ENCODE results near the gene COA4. TPM values are rescaled to one million over a fixed set of nuclear protein-coding genes. Genes with fewer than 3 reads are reported as not detected.

The COA4 gene
- 155 TPM for total RNA-seq (2021; ENCODE audit: unreplicated experiment)
- 196 TPM for polyA plus RNA-seq (2012; ENCODE audit: insufficient read length)
- Bru-seq, nascent RNA: percentile 96 among the genes with signal in this experiment
- percentile 94 among the genes with signal in this experiment for BruChase-seq, experiment 1, labeled RNA remaining after a 2-hour chase
- BruChase-seq, experiment 2, labeled RNA remaining after a 6-hour chase: percentile 96 among the genes with signal in this experiment
- long read RNA-seq, transcript COA4-201 (2 exons, 960 nt): major isoform, 53 of 101 reads
- long read RNA-seq, partial matches to known transcripts: 0 of 101 reads
- long read RNA-seq, other reads (novel, unspliced or antisense): 45 of 101 reads

DNA sequence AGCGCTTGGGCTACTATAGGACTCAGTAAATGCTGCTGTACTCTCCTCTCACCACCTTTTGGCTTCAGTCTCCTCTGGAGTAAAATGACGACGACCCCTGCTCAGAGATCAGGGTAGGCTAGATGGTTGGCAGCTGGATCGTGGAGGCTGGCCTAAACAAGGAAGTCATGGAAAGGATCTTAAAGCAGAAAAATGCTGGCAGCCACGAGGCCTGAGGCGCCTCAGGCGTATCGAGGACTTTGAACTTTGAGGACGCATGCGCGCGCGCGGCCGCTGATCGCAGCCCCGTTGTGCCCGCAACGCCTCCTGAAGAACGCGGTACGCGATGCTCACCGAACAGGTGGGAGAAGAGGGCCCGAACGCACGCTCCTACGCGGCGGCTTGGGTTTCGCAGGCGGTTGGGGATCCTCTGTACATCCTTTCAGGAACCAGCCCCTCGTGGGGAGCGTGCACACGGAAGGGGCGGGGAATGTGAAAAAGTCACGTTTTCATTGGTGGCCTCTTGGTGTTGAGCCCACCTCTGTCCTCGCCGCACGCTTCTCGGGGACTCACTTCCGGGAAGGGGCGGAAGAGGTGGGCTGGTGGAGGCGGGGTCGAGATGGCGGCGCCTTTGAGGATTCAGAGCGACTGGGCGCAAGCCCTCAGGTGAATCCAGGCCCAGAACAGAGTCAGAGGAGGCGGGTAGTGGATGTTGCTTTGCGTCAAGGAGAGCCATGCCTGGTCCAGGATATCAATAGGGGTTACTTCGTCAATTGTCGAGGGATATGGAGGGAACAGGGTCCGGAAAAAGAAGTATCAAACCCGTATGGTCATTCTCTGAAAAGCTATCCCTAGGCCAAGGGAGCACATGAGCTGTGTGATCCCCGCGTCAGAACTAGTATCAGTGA, at the start of gene COA4, which contains the start of gene PAAF1:
Gene COA4 (minus strand): TSS at position 423 of the 887 bp plus-strand sequence. CDS start 3,468 bp downstream, outside the sequence.
Gene PAAF1 (plus strand): TSS at position 576 of the 887 bp plus-strand sequence. CDS start 23 bp downstream, at position 599.
- in situ Hi-C loops (cut with HindIII; ENCODE audit: low pct_unique_long_range_greater_than_20kb, low sequenced_read_pairs) (no loop called here), intact Hi-C loops (cut with micrococcal nuclease; ENCODE audit: unreplicated experiment) (no loop called here)
- ATAC-seq (peak; percentile 99), DNase-seq (ENCODE audit: low read depth, low spot score) (peak; percentile 91)
- no TSS peak for BruUV-seq (replicated peaks)
- POLR2A ChIA-PET: no interaction called here
- Histone ChIP-seq H3K4me1 (ENCODE audit: control insufficient read depth, insufficient read depth, low read length) (peaks cover 12% of the 10 kb centered on the region), H3K27me3 (ENCODE audit: control insufficient read depth, insufficient read depth, low read length) (no peaks in the 10 kb centered on the region), H3K36me3 (ENCODE audit: control insufficient read depth, insufficient read depth, low read length) (peaks cover 11% of the 10 kb centered on the region), H3K4me3 (ENCODE audit: low read depth in 2 of 2, low read length in 2 of 2) (peak within 1 kb of the TSS; percentile 84 to 88), H3K27ac (ENCODE audit: low read length) (peak within 1 kb of the TSS; percentile 100), H3K9me3 (ENCODE audit: control insufficient read depth, insufficient read depth, low read depth, low read length) (no peaks in the 10 kb centered on the region)
- CTCF ChIA-PET: no interaction called here
- TF ChIP-seq POLR2AphosphoS5 (IDR thresholded peaks at IDR 0.05; ENCODE audit: low read depth, low read length) (peak; percentile 97), SIN3A (IDR thresholded peaks at IDR 0.05; ENCODE audit: borderline replicate concordance, insufficient read depth, low read depth, low read length) (peak; percentile 88), TCF7L2 (IDR thresholded peaks at IDR 0.05; ENCODE audit: low read depth, low read length) (peak; percentile 100)
- TF ChIP-seq, protein P1, sequence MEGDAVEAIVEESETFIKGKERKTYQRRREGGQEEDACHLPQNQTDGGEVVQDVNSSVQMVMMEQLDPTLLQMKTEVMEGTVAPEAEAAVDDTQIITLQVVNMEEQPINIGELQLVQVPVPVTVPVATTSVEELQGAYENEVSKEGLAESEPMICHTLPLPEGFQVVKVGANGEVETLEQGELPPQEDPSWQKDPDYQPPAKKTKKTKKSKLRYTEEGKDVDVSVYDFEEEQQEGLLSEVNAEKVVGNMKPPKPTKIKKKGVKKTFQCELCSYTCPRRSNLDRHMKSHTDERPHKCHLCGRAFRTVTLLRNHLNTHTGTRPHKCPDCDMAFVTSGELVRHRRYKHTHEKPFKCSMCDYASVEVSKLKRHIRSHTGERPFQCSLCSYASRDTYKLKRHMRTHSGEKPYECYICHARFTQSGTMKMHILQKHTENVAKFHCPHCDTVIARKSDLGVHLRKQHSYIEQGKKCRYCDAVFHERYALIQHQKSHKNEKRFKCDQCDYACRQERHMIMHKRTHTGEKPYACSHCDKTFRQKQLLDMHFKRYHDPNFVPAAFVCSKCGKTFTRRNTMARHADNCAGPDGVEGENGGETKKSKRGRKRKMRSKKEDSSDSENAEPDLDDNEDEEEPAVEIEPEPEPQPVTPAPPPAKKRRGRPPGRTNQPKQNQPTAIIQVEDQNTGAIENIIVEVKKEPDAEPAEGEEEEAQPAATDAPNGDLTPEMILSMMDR (IDR thresholded peaks at IDR 0.05): no peak
- TF ChIP-seq, protein P2, sequence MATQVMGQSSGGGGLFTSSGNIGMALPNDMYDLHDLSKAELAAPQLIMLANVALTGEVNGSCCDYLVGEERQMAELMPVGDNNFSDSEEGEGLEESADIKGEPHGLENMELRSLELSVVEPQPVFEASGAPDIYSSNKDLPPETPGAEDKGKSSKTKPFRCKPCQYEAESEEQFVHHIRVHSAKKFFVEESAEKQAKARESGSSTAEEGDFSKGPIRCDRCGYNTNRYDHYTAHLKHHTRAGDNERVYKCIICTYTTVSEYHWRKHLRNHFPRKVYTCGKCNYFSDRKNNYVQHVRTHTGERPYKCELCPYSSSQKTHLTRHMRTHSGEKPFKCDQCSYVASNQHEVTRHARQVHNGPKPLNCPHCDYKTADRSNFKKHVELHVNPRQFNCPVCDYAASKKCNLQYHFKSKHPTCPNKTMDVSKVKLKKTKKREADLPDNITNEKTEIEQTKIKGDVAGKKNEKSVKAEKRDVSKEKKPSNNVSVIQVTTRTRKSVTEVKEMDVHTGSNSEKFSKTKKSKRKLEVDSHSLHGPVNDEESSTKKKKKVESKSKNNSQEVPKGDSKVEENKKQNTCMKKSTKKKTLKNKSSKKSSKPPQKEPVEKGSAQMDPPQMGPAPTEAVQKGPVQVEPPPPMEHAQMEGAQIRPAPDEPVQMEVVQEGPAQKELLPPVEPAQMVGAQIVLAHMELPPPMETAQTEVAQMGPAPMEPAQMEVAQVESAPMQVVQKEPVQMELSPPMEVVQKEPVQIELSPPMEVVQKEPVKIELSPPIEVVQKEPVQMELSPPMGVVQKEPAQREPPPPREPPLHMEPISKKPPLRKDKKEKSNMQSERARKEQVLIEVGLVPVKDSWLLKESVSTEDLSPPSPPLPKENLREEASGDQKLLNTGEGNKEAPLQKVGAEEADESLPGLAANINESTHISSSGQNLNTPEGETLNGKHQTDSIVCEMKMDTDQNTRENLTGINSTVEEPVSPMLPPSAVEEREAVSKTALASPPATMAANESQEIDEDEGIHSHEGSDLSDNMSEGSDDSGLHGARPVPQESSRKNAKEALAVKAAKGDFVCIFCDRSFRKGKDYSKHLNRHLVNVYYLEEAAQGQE (IDR thresholded peaks at IDR 0.05; ENCODE audit: insufficient read depth in 1 of 2, low read depth in 2 of 2, low read length in 1 of 2): peak in 1 of 2 experiments; percentile 50; a peak in 1 of 4 replicates

DNA sequence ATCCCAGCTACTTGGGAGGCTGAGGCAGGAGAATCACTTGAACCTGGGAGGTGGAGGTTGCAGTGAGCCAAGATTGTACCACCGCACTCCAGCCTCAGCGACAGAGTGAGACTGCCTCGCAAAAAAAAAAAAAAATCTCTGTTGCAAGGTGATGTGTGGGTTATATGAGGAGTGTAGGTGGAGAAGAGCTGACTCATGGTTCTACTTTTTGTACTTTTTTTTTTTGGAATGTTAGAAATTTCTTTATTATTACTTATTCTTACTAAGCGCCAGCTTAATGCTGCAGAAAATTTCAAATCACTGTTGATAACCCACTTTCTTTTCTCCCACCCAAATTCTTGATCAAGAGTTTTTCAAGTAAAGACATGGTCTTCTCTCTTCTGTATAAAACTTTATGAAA, 44.5 kb upstream of the COA4 start:
- H3K9me3 ChIP-seq (ENCODE audit: control insufficient read depth, insufficient read depth, low read depth, low read length): no peaks in the 10 kb centered on the region
- H3K4me1 ChIP-seq (ENCODE audit: control insufficient read depth, insufficient read depth, low read length): no peaks in the 10 kb centered on the region
- no peak overlapping the region for H3K27ac ChIP-seq (ENCODE audit: low read length)
- intact Hi-C loops (cut with micrococcal nuclease; ENCODE audit: unreplicated experiment): no loop called here
- ATAC-seq: no peak
- H3K27me3 ChIP-seq (ENCODE audit: control insufficient read depth, insufficient read depth, low read length): no peaks in the 10 kb centered on the region
- in situ Hi-C loops (cut with HindIII; ENCODE audit: low pct_unique_long_range_greater_than_20kb, low sequenced_read_pairs): no loop called here
- H3K4me3 ChIP-seq (ENCODE audit: low read depth in 2 of 2, low read length in 2 of 2): no peak overlapping the region
- TF ChIP-seq, protein P2 (IDR thresholded peaks at IDR 0.05; ENCODE audit: insufficient read depth in 1 of 2, low read depth in 2 of 2, low read length in 1 of 2): no peak
- no peak for TF ChIP-seq SIN3A (IDR thresholded peaks at IDR 0.05; ENCODE audit: borderline replicate concordance, insufficient read depth, low read depth, low read length)
- no peak for TF ChIP-seq POLR2AphosphoS5 (IDR thresholded peaks at IDR 0.05; ENCODE audit: low read depth, low read length)
- TF ChIP-seq TCF7L2 (IDR thresholded peaks at IDR 0.05; ENCODE audit: low read depth, low read length): no peak
- ChIA-PET POLR2A (no interaction called here), CTCF (no interaction called here)
- no TSS peak for BruUV-seq (replicated peaks)
- H3K36me3 ChIP-seq (ENCODE audit: control insufficient read depth, insufficient read depth, low read length): 0 out of 2 replicates have a peak, but pooled peaks cover 2% of the 10 kb centered on the region
- DNase-seq (ENCODE audit: low read depth, low spot score): no peak
